H9 (cell line): ENCODE measurements around the gene OSGIN1. TPM values are rescaled to one million over a fixed set of nuclear protein-coding genes. Genes with fewer than 3 reads are reported as not detected.
A peak's percentile ranks its signal among the peaks of the same experiment; 100 is the strongest.

Experiments
- DNase-seq: peaks from one replicate; pipeline ENCODE4 v3.0.0-alpha.2; 2017
- H2AFZ ChIP-seq: one replicate; pipeline ENCODE4 v1.6.1; 2013; ENCODE audit warnings: mild to moderate bottlenecking, low read length, control low read depth, moderate library complexity
- H2AK5ac ChIP-seq: 2 replicates; pipeline ENCODE4 v1.6.1; 2013; ENCODE audit warnings: low read length, control low read depth, mixed read lengths; ENCODE audit not compliant: insufficient read length
- H2BK120ac ChIP-seq: one replicate; pipeline ENCODE4 v1.6.1; 2013; ENCODE audit warnings: low read depth, mild to moderate bottlenecking, low read length, control low read depth, inconsistent platforms; ENCODE audit not compliant: poor library complexity, severe bottlenecking
- H2BK12ac ChIP-seq: 2 replicates; pipeline ENCODE4 v1.6.1; 2013; ENCODE audit warnings: low read length, control low read depth, mixed read lengths, low read depth; ENCODE audit not compliant: insufficient read length
- H2BK15ac ChIP-seq: 2 replicates; pipeline ENCODE4 v1.6.1; 2013; ENCODE audit warnings: low read depth, low read length, control low read depth
- H2BK20ac ChIP-seq: one replicate; pipeline ENCODE4 v1.6.1; 2013; ENCODE audit warnings: low read depth, mild to moderate bottlenecking, low read length, control low read depth, inconsistent platforms; ENCODE audit not compliant: poor library complexity, severe bottlenecking
- H2BK5ac ChIP-seq: 2 replicates; pipeline ENCODE4 v1.6.1; 2013; ENCODE audit warnings: low read length, control low read depth, mixed read lengths; ENCODE audit not compliant: insufficient read length
- H3K14ac ChIP-seq: 2 replicates; pipeline ENCODE4 v1.6.1; 2013; ENCODE audit warnings: low read length, control low read depth; ENCODE audit not compliant: insufficient read depth
- H3K18ac ChIP-seq: 2 replicates; pipeline ENCODE4 v1.6.1; 2013; ENCODE audit warnings: low read depth, mild to moderate bottlenecking, mixed read lengths, low read length, control low read depth; ENCODE audit not compliant: insufficient read length
- H3K23ac ChIP-seq: 2 replicates; pipeline ENCODE4 v1.6.1; 2013; ENCODE audit warnings: low read length, control low read depth, mixed read lengths, low read depth; ENCODE audit not compliant: insufficient read length
- H3K23me2 ChIP-seq: 2 replicates; pipeline ENCODE4 v1.6.1; 2013; ENCODE audit warnings: low read depth, mild to moderate bottlenecking, mixed read lengths, low read length, control low read depth; ENCODE audit not compliant: insufficient read length, poor library complexity, severe bottlenecking
- H3K27ac ChIP-seq: 2 replicates; pipeline ENCODE4 v1.5.1; 2013; ENCODE audit warnings: low read length, control low read depth, mixed read lengths, low read depth; ENCODE audit not compliant: insufficient read length
- H3K27me3 ChIP-seq: 2 replicates; pipeline ENCODE4 v1.6.1; 2013; ENCODE audit warnings: low read length, control low read depth, inconsistent platforms; ENCODE audit not compliant: insufficient read depth
- H3K4ac ChIP-seq: 2 replicates; pipeline ENCODE4 v1.6.1; 2013; ENCODE audit warnings: low read depth, mild to moderate bottlenecking, control low read depth, inconsistent platforms, low read length, moderate library complexity
- H3K4me1 ChIP-seq: 2 replicates; pipeline ENCODE4 v1.6.1; 2013; ENCODE audit warnings: low read length, control low read depth, inconsistent platforms; ENCODE audit not compliant: insufficient read depth
- H3K4me2 ChIP-seq: 2 replicates; pipeline ENCODE4 v1.6.1; 2013; ENCODE audit warnings: low read length, control low read depth, mixed read lengths; ENCODE audit not compliant: insufficient read length, insufficient read depth
- H3K56ac ChIP-seq: 2 replicates; pipeline ENCODE4 v1.6.1; 2013; ENCODE audit warnings: low read depth, mild to moderate bottlenecking, mixed read lengths, low read length, control low read depth; ENCODE audit not compliant: insufficient read length
- H3K79me1 ChIP-seq: 2 replicates; pipeline ENCODE4 v1.6.1; 2013; ENCODE audit warnings: low read depth, mild to moderate bottlenecking, moderate library complexity, low read length, control low read depth, inconsistent platforms; ENCODE audit not compliant: insufficient read depth, poor library complexity, severe bottlenecking
- H3K79me2 ChIP-seq: 2 replicates; pipeline ENCODE4 v1.6.1; 2013; ENCODE audit warnings: low read length, control low read depth, inconsistent platforms; ENCODE audit not compliant: insufficient read depth
- H3K9ac ChIP-seq: 2 replicates; pipeline ENCODE4 v1.6.1; 2013; ENCODE audit warnings: low read length, control low read depth, mixed read lengths; ENCODE audit not compliant: insufficient read length; ENCODE audit errors: extremely low read depth
- H3K9me3 ChIP-seq: one replicate; pipeline ENCODE4 v1.6.1; 2013; ENCODE audit warnings: low read depth, low read length, inconsistent platforms; ENCODE audit not compliant: control insufficient read depth
- H3T11ph ChIP-seq: one replicate; pipeline ENCODE4 v1.6.1; 2013; ENCODE audit warnings: mild to moderate bottlenecking, low read length, control low read depth, inconsistent platforms
- H4K20me1 ChIP-seq: one replicate; pipeline ENCODE4 v1.6.1; 2013; ENCODE audit not compliant: control insufficient read depth, insufficient read length, insufficient read depth
- H4K5ac ChIP-seq: 2 replicates; pipeline ENCODE4 v1.6.1; 2013; ENCODE audit warnings: low read depth, mild to moderate bottlenecking, mixed read lengths, low read length, control low read depth; ENCODE audit not compliant: insufficient read length
- H4K8ac ChIP-seq: replicated peaks from 2 replicates; pipeline ENCODE4 v1.6.1; 2013; ENCODE audit warnings: low read length, control low read depth, mixed read lengths, low read depth; ENCODE audit not compliant: insufficient read length
- H4K91ac ChIP-seq: 2 replicates; pipeline ENCODE4 v1.6.1; 2013; ENCODE audit warnings: low read depth, mild to moderate bottlenecking, moderate library complexity, mixed read lengths, low read length, control low read depth; ENCODE audit not compliant: insufficient read length
- H3K27ac Mint-ChIP-seq, 3 experiments: 2 replicates in 2 of 3; 3 replicates in 1 of 3; pipeline ENCODE4 v1.8.0; 2020 to 2021; ENCODE audit warnings: mixed read lengths in 3 of 3, mild to moderate bottlenecking in 1 of 3, moderate library complexity in 1 of 3
- H3K27me3 Mint-ChIP-seq: 2 replicates; pipeline ENCODE4 v1.8.0; 2021; ENCODE audit warnings: low read depth, mild to moderate bottlenecking, moderate library complexity, mixed read lengths
- H3K36me3 Mint-ChIP-seq, 3 experiments: 2 replicates in 2 of 3; 3 replicates in 1 of 3; pipeline ENCODE4 v1.8.0; 2020 to 2021; ENCODE audit warnings: low read depth in 3 of 3, mixed read lengths in 3 of 3; ENCODE audit not compliant: insufficient read depth in 1 of 3
- H3K4me1 Mint-ChIP-seq, 2 experiments: 2 replicates each; pipeline ENCODE4 v1.8.0; 2020; ENCODE audit warnings: mixed read lengths in 2 of 2
- H3K4me3 Mint-ChIP-seq, 2 experiments: 2 replicates in 1 of 2; 3 replicates in 1 of 2; pipeline ENCODE4 v1.8.0; 2020 to 2021; ENCODE audit warnings: mild to moderate bottlenecking in 2 of 2, mixed read lengths in 2 of 2, moderate library complexity in 1 of 2
- H3K9me3 Mint-ChIP-seq, 2 experiments: 2 replicates in 1 of 2; 3 replicates in 1 of 2; pipeline ENCODE4 v1.8.0; 2020; ENCODE audit warnings: mild to moderate bottlenecking in 2 of 2, mixed read lengths in 2 of 2, moderate library complexity in 1 of 2
- WGBS: extraction: QIAGEN DNeasy Blood & Tissue Kit; methylation state at CpG from one replicate; pipeline ENCODE4 v1.1.7; 2013; ENCODE audit warnings: missing lambda C conversion rate, low lambda C conversion rate, mixed read lengths; ENCODE audit not compliant: insufficient read length; ENCODE audit errors: extremely low coverage; 5-methylcytosine and 5-hydroxymethylcytosine counted together
- total RNA-seq: library from RNA; stranded (reverse); gene quantifications from 2 replicates; pipeline ENCODE4 v1.2.1, GENCODE V29; 2021
- TF ChIP-seq, protein P1 (sequence below): fragments of 200-600 bp; sonication (generic); conservative IDR thresholded peaks from 3 replicates; pipeline ENCODE4 v1.8.0; 2021; ENCODE audit warnings: antibody characterized with exemption, mild to moderate bottlenecking

OSGIN1 gene
- total RNA-seq, 1 experiment from 2014 or later, result 0.63 TPM

DNA sequence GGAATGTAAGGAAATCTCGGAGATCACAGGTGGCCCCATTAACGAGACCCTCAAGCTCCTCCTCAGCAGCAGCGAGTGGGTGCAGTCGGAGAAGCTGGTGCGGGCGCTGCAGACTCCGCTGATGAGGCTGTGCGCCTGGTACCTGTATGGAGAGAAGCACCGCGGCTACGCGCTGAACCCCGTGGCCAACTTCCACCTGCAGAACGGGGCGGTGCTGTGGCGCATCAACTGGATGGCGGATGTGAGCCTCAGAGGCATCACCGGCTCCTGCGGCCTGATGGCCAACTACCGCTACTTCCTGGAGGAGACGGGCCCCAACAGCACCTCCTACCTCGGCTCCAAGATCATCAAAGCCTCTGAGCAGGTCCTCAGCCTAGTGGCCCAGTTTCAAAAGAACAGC lies 38.0 kb upstream of the OSGIN1 start:
- Histone ChIP-seq H3K23ac (no peak overlapping the region), H3K4me2 (no peak overlapping the region), H4K8ac (no peak overlapping the region), H2AK5ac (no peak overlapping the region), H3K23me2 (no peaks in the 10 kb centered on the region), H3K79me2 (no peaks in the 10 kb centered on the region), H2AFZ (no peak overlapping the region), H3K4ac (no peak overlapping the region), H3K18ac (no peak overlapping the region), H3K56ac (no peak overlapping the region), H3K27me3 (no peaks in the 10 kb centered on the region), H3K79me1 (no peaks in the 10 kb centered on the region), H3K9me3 (no peaks in the 10 kb centered on the region), H4K5ac (no peak overlapping the region), H3K9ac (no peak overlapping the region), H2BK120ac (no peak overlapping the region), H3K27ac (no peak overlapping the region), H3T11ph (no peak overlapping the region), H4K91ac (no peak overlapping the region), H3K4me1 (no peaks in the 10 kb centered on the region), H2BK12ac (no peak overlapping the region), H2BK20ac (no peak overlapping the region), H3K14ac (no peak overlapping the region), H2BK15ac (no peak overlapping the region), H2BK5ac (no peak overlapping the region), H4K20me1 (no peaks in the 10 kb centered on the region)
- Mint-ChIP-seq H3K36me3 (peaks cover 61 to 91% (median 86%) of the 10 kb centered on the region in 3 experiments), H3K27me3 (peaks cover 1% of the 10 kb centered on the region; the same call in 1 of the 2 replicates), H3K9me3 (peaks cover 6 to 9% of the 10 kb centered on the region in 2 experiments), H3K4me3 (no peak overlapping the region), H3K4me1 (peaks cover 13 to 18% of the 10 kb centered on the region in 2 experiments), H3K27ac (peak overlapping the region in 1 of 3 experiments; percentile 40; a peak in 2 of 7 replicates)
- DNase-seq, result no peak
- TF ChIP-seq, protein P1, sequence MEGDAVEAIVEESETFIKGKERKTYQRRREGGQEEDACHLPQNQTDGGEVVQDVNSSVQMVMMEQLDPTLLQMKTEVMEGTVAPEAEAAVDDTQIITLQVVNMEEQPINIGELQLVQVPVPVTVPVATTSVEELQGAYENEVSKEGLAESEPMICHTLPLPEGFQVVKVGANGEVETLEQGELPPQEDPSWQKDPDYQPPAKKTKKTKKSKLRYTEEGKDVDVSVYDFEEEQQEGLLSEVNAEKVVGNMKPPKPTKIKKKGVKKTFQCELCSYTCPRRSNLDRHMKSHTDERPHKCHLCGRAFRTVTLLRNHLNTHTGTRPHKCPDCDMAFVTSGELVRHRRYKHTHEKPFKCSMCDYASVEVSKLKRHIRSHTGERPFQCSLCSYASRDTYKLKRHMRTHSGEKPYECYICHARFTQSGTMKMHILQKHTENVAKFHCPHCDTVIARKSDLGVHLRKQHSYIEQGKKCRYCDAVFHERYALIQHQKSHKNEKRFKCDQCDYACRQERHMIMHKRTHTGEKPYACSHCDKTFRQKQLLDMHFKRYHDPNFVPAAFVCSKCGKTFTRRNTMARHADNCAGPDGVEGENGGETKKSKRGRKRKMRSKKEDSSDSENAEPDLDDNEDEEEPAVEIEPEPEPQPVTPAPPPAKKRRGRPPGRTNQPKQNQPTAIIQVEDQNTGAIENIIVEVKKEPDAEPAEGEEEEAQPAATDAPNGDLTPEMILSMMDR, result no peak
- WGBS, result no CpG with 5 or more reads among the region's 22 CpGs
